Measurements from ENCODE around the gene IRAG1. TPM values are rescaled to one million over a fixed set of nuclear protein-coding genes. Genes with fewer than 3 reads are reported as not detected.
A peak's percentile ranks its signal among the peaks of the same experiment; 100 is the strongest.

Gene IRAG1
- total and polyA plus RNA-seq, 2 of the 13 experiments (the other 11 are each of a cell fraction or from before 2014, with no cell fraction given) = 0.13 to 0.20 TPM

- TF ChIP-seq ZNF772 (CRISPR knock-in tag; IDR thresholded peaks at IDR 0.05) (no peak), PAX8 (CRISPR knock-in tag; IDR thresholded peaks at IDR 0.05; ENCODE audit: borderline replicate concordance) (no peak), MED1 (CRISPR knock-in tag; IDR thresholded peaks at IDR 0.05) (no peak), KLF15 (CRISPR knock-in tag; IDR thresholded peaks at IDR 0.05; ENCODE audit: borderline replicate concordance) (no peak), TBL1XR1 (IDR thresholded peaks at IDR 0.05; ENCODE audit: borderline replicate concordance, low read length, partially characterized antibody) (no peak)
- TF ChIP-seq, protein P1, sequence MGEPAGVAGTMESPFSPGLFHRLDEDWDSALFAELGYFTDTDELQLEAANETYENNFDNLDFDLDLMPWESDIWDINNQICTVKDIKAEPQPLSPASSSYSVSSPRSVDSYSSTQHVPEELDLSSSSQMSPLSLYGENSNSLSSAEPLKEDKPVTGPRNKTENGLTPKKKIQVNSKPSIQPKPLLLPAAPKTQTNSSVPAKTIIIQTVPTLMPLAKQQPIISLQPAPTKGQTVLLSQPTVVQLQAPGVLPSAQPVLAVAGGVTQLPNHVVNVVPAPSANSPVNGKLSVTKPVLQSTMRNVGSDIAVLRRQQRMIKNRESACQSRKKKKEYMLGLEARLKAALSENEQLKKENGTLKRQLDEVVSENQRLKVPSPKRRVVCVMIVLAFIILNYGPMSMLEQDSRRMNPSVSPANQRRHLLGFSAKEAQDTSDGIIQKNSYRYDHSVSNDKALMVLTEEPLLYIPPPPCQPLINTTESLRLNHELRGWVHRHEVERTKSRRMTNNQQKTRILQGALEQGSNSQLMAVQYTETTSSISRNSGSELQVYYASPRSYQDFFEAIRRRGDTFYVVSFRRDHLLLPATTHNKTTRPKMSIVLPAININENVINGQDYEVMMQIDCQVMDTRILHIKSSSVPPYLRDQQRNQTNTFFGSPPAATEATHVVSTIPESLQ (CRISPR knock-in tag; conservative IDR thresholded peaks at IDR 0.05) = no peak
These were observed 932 bp downstream of the IRAG1 start (continued) for GRCh38 chr11:10692531-10693115.

- no peak overlapping the region for H3K27ac ChIP-seq (ENCODE audit: extremely low read length, insufficient read depth, low read length)
- in situ Hi-C loops (cut with HindIII; ENCODE audit: extremely low pct_ligation_motif_present, low pct_unique_long_range_greater_than_20kb) = no loop called here
- no peak overlapping the region for H3K9ac ChIP-seq (ENCODE audit: insufficient read depth, low read depth, low read length)
- intact Hi-C loops (cut with micrococcal nuclease; ENCODE audit: unreplicated experiment) = no loop called here
- H3K4me3 ChIP-seq (replicated peaks in 1 of 3; ENCODE audit: insufficient read depth in 1 of 3, low read depth in 2 of 3, low read length in 3 of 3) = no peak overlapping the region
- TF ChIP-seq, protein P2, sequence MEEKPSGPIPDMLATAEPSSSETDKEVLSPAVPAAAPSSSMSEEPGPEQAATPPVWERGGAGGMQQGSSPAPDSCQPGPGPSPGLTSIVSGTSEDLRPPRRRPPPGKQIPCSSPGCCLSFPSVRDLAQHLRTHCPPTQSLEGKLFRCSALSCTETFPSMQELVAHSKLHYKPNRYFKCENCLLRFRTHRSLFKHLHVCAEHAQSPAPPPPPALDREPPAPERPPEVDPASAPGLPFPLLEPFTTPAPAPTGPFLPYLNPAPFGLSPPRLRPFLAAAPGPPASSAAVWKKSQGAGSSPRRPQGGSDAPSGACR (CRISPR knock-in tag; IDR thresholded peaks at IDR 0.05) = no peak
- no peak overlapping the region for H2AFZ ChIP-seq (ENCODE audit: low read length)
- no peaks in the 10 kb centered on the region for H3K4me1 ChIP-seq (ENCODE audit: insufficient read depth, low read length)
- peak; percentile 87 for ATAC-seq
- no peaks in the 10 kb centered on the region for H3K9me3 ChIP-seq (ENCODE audit: low read length)
- ChIA-PET POLR2A (no interaction called here), CTCF (ENCODE audit: low intra/inter-chr PET ratio, low total read pairs) (no interaction called here)
- no peak for DNase-seq (ENCODE audit: low spot score)
- no peaks in the 10 kb centered on the region for H4K20me1 ChIP-seq (ENCODE audit: insufficient read depth, low read length)
- no TSS peak for BruUV-seq (replicated peaks)
- 16% methylated on average over 2 of the region's 2 CpGs for WGBS (ENCODE audit: low lambda C conversion rate)
- no peaks in the 10 kb centered on the region for H3K36me3 ChIP-seq (replicated peaks in 1 of 2; ENCODE audit: control insufficient read depth in 1 of 2, insufficient read depth in 2 of 2, low read length in 2 of 2)
- FAIRE-seq = no peak
- no peak overlapping the region for H3K4me2 ChIP-seq (ENCODE audit: low read depth, low read length)
- peaks cover 2 to 16% of the 10 kb centered on the region in 2 experiments; a peak in 3 of 5 replicates for H3K27me3 ChIP-seq (ENCODE audit: control insufficient read depth in 1 of 2, insufficient read depth in 2 of 2, low read length in 2 of 2)
- H3K79me2 ChIP-seq (ENCODE audit: insufficient read depth, low read length) = no peaks in the 10 kb centered on the region
These were observed 5.2 kb downstream of the IRAG1 start for GRCh38 chr11:10688401-10688800.
